GM18526 (cell line): ENCODE results near the gene HDAC7.

Experiments
- POLR2A ChIP-seq: IDR thresholded peaks from 3 replicates; pipeline ENCODE4 v1.6.1; 2011; ENCODE audit not compliant: insufficient read length; ENCODE audit errors: extremely low read depth

Gene HDAC7

GRCh38 chr12:47819896-47820630 lies at the start of gene HDAC7:
HDAC7 (minus strand) TSS chr12:47819903; CDS start chr12:47819785, 118 bp downstream.
- TF ChIP-seq POLR2A, result no peak

GRCh38 chr12:47868552-47869031 lies 48.9 kb upstream of the HDAC7 start:
- no peak for TF ChIP-seq POLR2A

GRCh38 chr12:47868041-47868440 lies 48.3 kb upstream of the HDAC7 start:
- no peak for TF ChIP-seq POLR2A

- no peak for TF ChIP-seq POLR2A
Observed at GRCh38 chr12:47867495-47867941, 47.8 kb upstream of the HDAC7 start.

- TF ChIP-seq POLR2A, result no peak
Observed at GRCh38 chr12:47864646-47865235, 45.0 kb upstream of the HDAC7 start.

- TF ChIP-seq POLR2A, result no peak
Observed at GRCh38 chr12:47863985-47864384, 44.3 kb upstream of the HDAC7 start.

GRCh38 chr12:47863467-47863866 lies 43.8 kb upstream of the HDAC7 start:
- no peak for TF ChIP-seq POLR2A

GRCh38 chr12:47862881-47863280 lies 43.2 kb upstream of the HDAC7 start:
- TF ChIP-seq POLR2A, result no peak

- TF ChIP-seq POLR2A, result no peak
Observed at GRCh38 chr12:47862167-47862750, 42.6 kb upstream of the HDAC7 start.

- TF ChIP-seq POLR2A, result no peak
Observed at GRCh38 chr12:47860873-47861272, 41.2 kb upstream of the HDAC7 start.

- TF ChIP-seq POLR2A, result no peak
Observed at GRCh38 chr12:47860279-47860841, 40.7 kb upstream of the HDAC7 start.

- no peak for TF ChIP-seq POLR2A
Observed at GRCh38 chr12:47858511-47859266, 39.0 kb upstream of the HDAC7 start.

- no peak for TF ChIP-seq POLR2A
Observed at GRCh38 chr12:47856721-47857575, 37.2 kb upstream of the HDAC7 start.

GRCh38 chr12:47856094-47856493 lies 36.4 kb upstream of the HDAC7 start:
- TF ChIP-seq POLR2A, result no peak

GRCh38 chr12:47855502-47855901 lies 35.8 kb upstream of the HDAC7 start:
- TF ChIP-seq POLR2A, result no peak

GRCh38 chr12:47854531-47854930 lies 34.8 kb upstream of the HDAC7 start:
- TF ChIP-seq POLR2A, result no peak
